ENCODE results near the gene PTGDR. TPM values are rescaled to one million over a fixed set of nuclear protein-coding genes. Genes with fewer than 3 reads are reported as not detected.

The PTGDR gene
- total and polyA plus RNA-seq, 2 donors (not counting 1 experiment from before 2014, with no cell fraction given) = 0.08 TPM; not detected in 1

DNA sequence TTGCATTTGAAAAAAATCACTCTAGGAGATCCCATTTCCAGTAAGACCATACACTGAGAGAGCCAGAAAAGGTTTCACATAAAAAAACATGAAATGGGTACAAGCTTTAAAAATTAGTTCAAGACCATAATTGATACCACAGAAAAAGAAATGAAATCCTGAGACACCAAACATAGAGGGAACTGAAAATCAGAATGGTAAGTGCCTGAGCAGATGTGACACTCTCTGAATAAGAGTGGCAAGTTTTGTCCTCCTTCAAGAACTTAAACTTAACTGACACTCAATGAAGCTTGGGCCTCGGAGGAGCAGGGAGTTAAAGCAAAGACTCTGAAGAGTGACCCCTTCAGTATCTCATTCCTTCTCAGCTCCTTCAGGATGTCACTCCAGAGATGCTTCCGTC, 23.2 kb upstream of the PTGDR start:
- Histone ChIP-seq H3K9me3 (ENCODE audit: control insufficient read depth, insufficient read depth, low read depth, low read length) (no peaks in the 10 kb centered on the region), H4K20me1 (ENCODE audit: control insufficient read depth, extremely low read depth, insufficient read depth, low read length) (no peaks in the 10 kb centered on the region), H3K9ac (ENCODE audit: insufficient read depth, low read length) (no peak overlapping the region), H3K4me2 (ENCODE audit: extremely low read depth, insufficient read depth, low read length) (no peak overlapping the region), H3K4me3 (replicated peaks in 1 of 4; ENCODE audit: control extremely low read depth in 1 of 4, insufficient read depth in 1 of 4, low read depth in 3 of 4, low read length in 4 of 4) (no peak overlapping the region), H2AFZ (ENCODE audit: low read length) (no peak overlapping the region), H3K36me3 (ENCODE audit: control insufficient read depth, insufficient read depth, low read length) (no peaks in the 10 kb centered on the region), H3K27ac (ENCODE audit: insufficient read depth, low read length) (no peak overlapping the region), H3K79me2 (ENCODE audit: control insufficient read depth, insufficient read depth, low read length) (no peaks in the 10 kb centered on the region), H3K4me1 (ENCODE audit: control insufficient read depth, extremely low read depth, insufficient read depth, low read length) (peaks cover 6% of the 10 kb centered on the region), H3K27me3 (ENCODE audit: control insufficient read depth, insufficient read depth, low read length) (peaks cover 5% of the 10 kb centered on the region)
- TF ChIP-seq, protein P1, sequence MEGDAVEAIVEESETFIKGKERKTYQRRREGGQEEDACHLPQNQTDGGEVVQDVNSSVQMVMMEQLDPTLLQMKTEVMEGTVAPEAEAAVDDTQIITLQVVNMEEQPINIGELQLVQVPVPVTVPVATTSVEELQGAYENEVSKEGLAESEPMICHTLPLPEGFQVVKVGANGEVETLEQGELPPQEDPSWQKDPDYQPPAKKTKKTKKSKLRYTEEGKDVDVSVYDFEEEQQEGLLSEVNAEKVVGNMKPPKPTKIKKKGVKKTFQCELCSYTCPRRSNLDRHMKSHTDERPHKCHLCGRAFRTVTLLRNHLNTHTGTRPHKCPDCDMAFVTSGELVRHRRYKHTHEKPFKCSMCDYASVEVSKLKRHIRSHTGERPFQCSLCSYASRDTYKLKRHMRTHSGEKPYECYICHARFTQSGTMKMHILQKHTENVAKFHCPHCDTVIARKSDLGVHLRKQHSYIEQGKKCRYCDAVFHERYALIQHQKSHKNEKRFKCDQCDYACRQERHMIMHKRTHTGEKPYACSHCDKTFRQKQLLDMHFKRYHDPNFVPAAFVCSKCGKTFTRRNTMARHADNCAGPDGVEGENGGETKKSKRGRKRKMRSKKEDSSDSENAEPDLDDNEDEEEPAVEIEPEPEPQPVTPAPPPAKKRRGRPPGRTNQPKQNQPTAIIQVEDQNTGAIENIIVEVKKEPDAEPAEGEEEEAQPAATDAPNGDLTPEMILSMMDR (conservative IDR thresholded peaks at IDR 0.05 in 1 of 2, IDR thresholded peaks at IDR 0.05 in 1 of 2; ENCODE audit: low read depth in 1 of 2, low read length in 2 of 2) = no peak
- no peak for TF ChIP-seq EZH2 (IDR thresholded peaks at IDR 0.05; ENCODE audit: low read length, missing control alignments)
- no peak for DNase-seq (ENCODE audit: low read depth in 2 of 2)

DNA sequence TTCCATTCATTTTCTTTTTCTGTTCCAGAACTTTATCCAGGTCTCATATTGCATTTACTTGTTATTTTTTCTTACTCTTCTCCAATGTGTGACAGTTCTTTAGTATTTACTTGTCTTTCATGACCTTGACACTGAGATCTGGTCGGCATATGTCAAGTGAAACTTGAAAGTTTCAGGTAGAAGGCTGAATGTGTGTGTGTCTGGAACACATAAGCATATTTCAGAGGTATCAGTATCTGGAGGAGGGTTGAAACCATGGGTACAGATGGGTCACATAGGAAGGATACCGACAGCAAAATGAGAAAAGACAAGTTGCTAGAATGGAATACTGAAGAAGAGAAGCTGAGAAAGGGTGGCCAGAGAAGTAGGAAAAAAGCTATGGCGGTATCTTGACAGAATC, 22.5 kb upstream of the PTGDR start:
- Histone ChIP-seq H2AFZ (ENCODE audit: low read length) (no peak overlapping the region), H3K9me3 (ENCODE audit: control insufficient read depth, insufficient read depth, low read depth, low read length) (no peaks in the 10 kb centered on the region), H3K9ac (ENCODE audit: insufficient read depth, low read length) (no peak overlapping the region), H3K27ac (ENCODE audit: insufficient read depth, low read length) (no peak overlapping the region), H3K4me3 (replicated peaks in 1 of 4; ENCODE audit: control extremely low read depth in 1 of 4, insufficient read depth in 1 of 4, low read depth in 3 of 4, low read length in 4 of 4) (no peak overlapping the region), H3K27me3 (ENCODE audit: control insufficient read depth, insufficient read depth, low read length) (peaks cover 6% of the 10 kb centered on the region), H3K4me1 (ENCODE audit: control insufficient read depth, extremely low read depth, insufficient read depth, low read length) (peaks cover 6% of the 10 kb centered on the region), H3K36me3 (ENCODE audit: control insufficient read depth, insufficient read depth, low read length) (no peaks in the 10 kb centered on the region), H4K20me1 (ENCODE audit: control insufficient read depth, extremely low read depth, insufficient read depth, low read length) (no peaks in the 10 kb centered on the region), H3K79me2 (ENCODE audit: control insufficient read depth, insufficient read depth, low read length) (no peaks in the 10 kb centered on the region), H3K4me2 (ENCODE audit: extremely low read depth, insufficient read depth, low read length) (no peak overlapping the region)
- no peak for TF ChIP-seq EZH2 (IDR thresholded peaks at IDR 0.05; ENCODE audit: low read length, missing control alignments)
- TF ChIP-seq, protein P1 (conservative IDR thresholded peaks at IDR 0.05 in 1 of 2, IDR thresholded peaks at IDR 0.05 in 1 of 2; ENCODE audit: low read depth in 1 of 2, low read length in 2 of 2) = no peak
- DNase-seq (ENCODE audit: low read depth in 2 of 2) = no peak

DNA sequence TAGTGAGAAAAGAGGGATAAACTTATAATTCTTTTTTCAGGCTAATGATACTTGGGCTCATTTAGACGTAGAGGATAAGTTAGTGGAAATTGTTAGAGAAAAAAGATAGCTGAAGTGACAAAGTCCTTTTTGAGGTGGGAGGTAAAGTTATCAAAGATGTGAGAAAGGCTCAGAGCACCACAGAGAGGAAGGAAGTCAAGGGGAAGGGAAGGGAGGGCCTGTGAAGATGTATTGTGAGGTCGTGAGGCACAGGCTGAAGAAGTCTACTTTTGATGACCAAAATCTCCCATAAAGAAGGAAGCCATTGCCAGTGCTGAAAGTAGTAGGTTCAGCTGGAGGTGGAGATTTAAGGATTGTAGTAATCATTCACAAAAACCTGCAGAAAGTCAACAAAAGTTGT, 19.4 kb upstream of the PTGDR start:
- Histone ChIP-seq H4K20me1 (ENCODE audit: control insufficient read depth, extremely low read depth, insufficient read depth, low read length) (no peaks in the 10 kb centered on the region), H3K4me3 (replicated peaks in 1 of 4; ENCODE audit: control extremely low read depth in 1 of 4, insufficient read depth in 1 of 4, low read depth in 3 of 4, low read length in 4 of 4) (no peak overlapping the region), H3K79me2 (ENCODE audit: control insufficient read depth, insufficient read depth, low read length) (no peaks in the 10 kb centered on the region), H3K27me3 (ENCODE audit: control insufficient read depth, insufficient read depth, low read length) (peaks cover 7% of the 10 kb centered on the region), H3K4me1 (ENCODE audit: control insufficient read depth, extremely low read depth, insufficient read depth, low read length) (no peaks in the 10 kb centered on the region), H3K9ac (ENCODE audit: insufficient read depth, low read length) (no peak overlapping the region), H3K9me3 (ENCODE audit: control insufficient read depth, insufficient read depth, low read depth, low read length) (no peaks in the 10 kb centered on the region), H3K36me3 (ENCODE audit: control insufficient read depth, insufficient read depth, low read length) (no peaks in the 10 kb centered on the region), H2AFZ (ENCODE audit: low read length) (no peak overlapping the region), H3K27ac (ENCODE audit: insufficient read depth, low read length) (no peak overlapping the region), H3K4me2 (ENCODE audit: extremely low read depth, insufficient read depth, low read length) (no peak overlapping the region)
- TF ChIP-seq EZH2 (IDR thresholded peaks at IDR 0.05; ENCODE audit: low read length, missing control alignments) = no peak
- TF ChIP-seq, protein P1 (conservative IDR thresholded peaks at IDR 0.05 in 1 of 2, IDR thresholded peaks at IDR 0.05 in 1 of 2; ENCODE audit: low read depth in 1 of 2, low read length in 2 of 2) = no peak
- no peak for DNase-seq (ENCODE audit: low read depth in 2 of 2)

All from fibroblast of lung (primary cell).